GM21423 (cell line): ENCODE results near the gene MID1.
A peak's percentile ranks its signal among the peaks of the same experiment; 100 is the strongest.
"Not testable (repeated sequence)": the region's sequence is repeated elsewhere in the genome, so short reads cannot be mapped to it uniquely, and the experiment has no call there.

Experiments used
- ATAC-seq: cut with Tn5 transposase; IDR thresholded peaks from one replicate; pipeline ENCODE4 v1.9.1; 2021; ENCODE audit warnings: mild to moderate bottlenecking, moderate library complexity; ENCODE audit not compliant: unreplicated experiment

Gene MID1

GRCh38 chrX:10618961-10619360 lies 1.4 kb downstream of the MID1 start:
- ATAC-seq, result no peak

- ATAC-seq, result no peak
Observed at GRCh38 chrX:10617999-10618351, 2.4 kb downstream of the MID1 start.

- ATAC-seq, result no peak
Observed at GRCh38 chrX:10617186-10617998, 3.0 kb downstream of the MID1 start.

GRCh38 chrX:10615931-10616774 lies 4.2 kb downstream of the MID1 start:
- peak; percentile 51 for ATAC-seq

- ATAC-seq, result no peak
Observed at GRCh38 chrX:10612215-10612614, 8.2 kb downstream of the MID1 start.

- ATAC-seq, result no peak
Observed at GRCh38 chrX:10611441-10612090, 8.8 kb downstream of the MID1 start.

- ATAC-seq, result no peak
Observed at GRCh38 chrX:10608099-10608498, 12.3 kb downstream of the MID1 start.

- ATAC-seq, result no peak
Observed at GRCh38 chrX:10607233-10607632, 13.2 kb downstream of the MID1 start.

- ATAC-seq, result no peak
Observed at GRCh38 chrX:10603612-10604011, 16.8 kb downstream of the MID1 start.

- ATAC-seq, result no peak
Observed at GRCh38 chrX:10602646-10603045, 17.7 kb downstream of the MID1 start.

- ATAC-seq, result no peak
Observed at GRCh38 chrX:10600479-10600878, 19.9 kb downstream of the MID1 start.

GRCh38 chrX:10598540-10598939 lies 21.8 kb downstream of the MID1 start:
- no peak for ATAC-seq

GRCh38 chrX:10597871-10598270 lies 22.5 kb downstream of the MID1 start:
- ATAC-seq, result no peak

- no peak for ATAC-seq
Observed at GRCh38 chrX:10591363-10592335, 28.7 kb downstream of the MID1 start.

- not testable (repeated sequence) for ATAC-seq
Observed at GRCh38 chrX:10589787-10590186, 30.6 kb downstream of the MID1 start.

- ATAC-seq, result no peak
Observed at GRCh38 chrX:10589098-10589497, 31.3 kb downstream of the MID1 start.

- ATAC-seq, result not testable (repeated sequence)
Observed at GRCh38 chrX:10584882-10585281, 35.5 kb downstream of the MID1 start.

- ATAC-seq, result no peak
Observed at GRCh38 chrX:10582945-10583344, 37.4 kb downstream of the MID1 start.

- ATAC-seq, result no peak
Observed at GRCh38 chrX:10582215-10582733, 38.1 kb downstream of the MID1 start.
